ENCODE measurements around the gene CEP97.

GRCh38 chr3:101725194-101725889, 928 bp downstream of the CEP97 start:
- no peak for TF ChIP-seq CTCF (conservative IDR thresholded peaks at IDR 0.05; ENCODE audit: low read depth in 2 of 2)
- no peak for TF ChIP-seq EZH2 (IDR thresholded peaks at IDR 0.05; ENCODE audit: low read depth, unreplicated experiment)
- TF ChIP-seq REST (IDR thresholded peaks at IDR 0.05; ENCODE audit: unreplicated experiment), result no peak
- TF ChIP-seq JUNB (IDR thresholded peaks at IDR 0.05; ENCODE audit: unreplicated experiment), result no peak
- TF ChIP-seq ZNF462 (CRISPR knock-in tag; IDR thresholded peaks at IDR 0.05), result no peak
- TF ChIP-seq ETS1 (IDR thresholded peaks at IDR 0.05), result no peak
- no peak for TF ChIP-seq EZH2phosphoT487 (IDR thresholded peaks at IDR 0.05; ENCODE audit: unreplicated experiment)
- no peak for TF ChIP-seq POLR2AphosphoS5 (IDR thresholded peaks at IDR 0.05; ENCODE audit: low read depth)
- TF ChIP-seq NANOG (IDR thresholded peaks at IDR 0.05; ENCODE audit: borderline replicate concordance), result no peak
- no peak for TF ChIP-seq ZNF331 (CRISPR knock-in tag; IDR thresholded peaks at IDR 0.05; ENCODE audit: low read depth)
- TF ChIP-seq STAT1 (IDR thresholded peaks at IDR 0.05; ENCODE audit: unreplicated experiment), result no peak
- TF ChIP-seq CREB1 (CRISPR knock-in tag; IDR thresholded peaks at IDR 0.05; ENCODE audit: low read depth), result no peak
- TF ChIP-seq ZNF114 (CRISPR knock-in tag; IDR thresholded peaks at IDR 0.05), result no peak
